Adipose tissue (tissue), 3 donors: Measurements from ENCODE around the gene ORM1. TPM values are rescaled to one million over a fixed set of nuclear protein-coding genes. Genes with fewer than 3 reads are reported as not detected.

Experiments
- H3K27ac ChIP-seq: one replicate; pipeline ENCODE4 v1.5.1; 2013; ENCODE audit warnings: low read depth, low read length
- WGBS, 3 donors: extraction: QIAGEN DNeasy Blood & Tissue Kit; methylation state at CpG; one replicate each; pipeline ENCODE4 v1.1.7; 2013; 5-methylcytosine and 5-hydroxymethylcytosine counted together
- polyA plus RNA-seq, 3 donors: library from polyadenylated mRNA; stranded (reverse); fragments of 200-250 nt; gene quantifications; one replicate each; pipeline ENCODE4 v1.2.3, GENCODE V29; 2013
- donor health status: healthy with polysubstance abuse.
- donor health status: Bipolar disorder and iron deficiency.
- donor health status: healthy.

The ORM1 gene
- polyA plus RNA-seq, 3 donors, result 6.9 to 18.0 TPM; not detected in 1

DNA sequence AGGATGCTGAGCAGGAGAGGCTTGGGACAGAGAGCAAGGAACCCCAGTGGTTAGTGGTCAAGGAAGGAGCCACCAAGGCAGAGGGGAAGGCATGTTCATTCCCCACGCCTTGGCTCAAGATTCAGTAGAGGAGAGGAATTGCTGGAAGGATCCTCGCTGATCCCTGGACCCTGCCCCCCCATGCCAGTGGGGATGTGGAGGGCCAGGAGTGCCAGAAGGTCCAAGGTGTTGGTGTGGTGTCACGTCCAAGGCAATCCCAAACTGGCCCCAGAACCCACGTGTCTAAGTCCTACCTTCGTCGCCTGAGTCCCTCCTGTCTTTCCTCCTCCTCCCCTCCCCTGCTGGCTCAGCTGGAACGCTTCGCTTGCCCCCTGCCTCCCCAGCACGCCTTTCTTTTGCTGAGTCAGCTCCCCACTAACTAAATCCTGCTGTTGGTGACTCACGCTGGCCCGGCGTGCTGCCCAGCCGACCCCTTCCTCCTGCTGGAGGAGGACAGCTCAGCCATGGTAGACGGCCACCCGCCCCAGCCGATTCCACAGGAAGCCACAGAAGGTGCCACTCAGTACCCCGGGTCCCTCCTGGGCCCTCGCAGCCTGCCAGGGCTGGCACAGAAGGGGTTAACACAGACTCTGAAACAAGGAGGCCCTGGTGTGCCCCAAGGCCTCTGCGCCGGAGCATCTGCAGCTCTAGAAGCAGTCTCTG is 37.6 kb upstream of the ORM1 start:
- WGBS, 3 donors, result 42 to 71% (median 51%) methylated on average over 17 to 20 of the region's 20 CpGs
- H3K27ac ChIP-seq, result no peak overlapping the region

- no peak overlapping the region for H3K27ac ChIP-seq
- WGBS, 3 donors, result 89% methylated on average over 10 of the region's 10 CpGs
These were observed 36.7 kb upstream of the ORM1 start for GRCh38 chr9:114286146-114286679.

DNA sequence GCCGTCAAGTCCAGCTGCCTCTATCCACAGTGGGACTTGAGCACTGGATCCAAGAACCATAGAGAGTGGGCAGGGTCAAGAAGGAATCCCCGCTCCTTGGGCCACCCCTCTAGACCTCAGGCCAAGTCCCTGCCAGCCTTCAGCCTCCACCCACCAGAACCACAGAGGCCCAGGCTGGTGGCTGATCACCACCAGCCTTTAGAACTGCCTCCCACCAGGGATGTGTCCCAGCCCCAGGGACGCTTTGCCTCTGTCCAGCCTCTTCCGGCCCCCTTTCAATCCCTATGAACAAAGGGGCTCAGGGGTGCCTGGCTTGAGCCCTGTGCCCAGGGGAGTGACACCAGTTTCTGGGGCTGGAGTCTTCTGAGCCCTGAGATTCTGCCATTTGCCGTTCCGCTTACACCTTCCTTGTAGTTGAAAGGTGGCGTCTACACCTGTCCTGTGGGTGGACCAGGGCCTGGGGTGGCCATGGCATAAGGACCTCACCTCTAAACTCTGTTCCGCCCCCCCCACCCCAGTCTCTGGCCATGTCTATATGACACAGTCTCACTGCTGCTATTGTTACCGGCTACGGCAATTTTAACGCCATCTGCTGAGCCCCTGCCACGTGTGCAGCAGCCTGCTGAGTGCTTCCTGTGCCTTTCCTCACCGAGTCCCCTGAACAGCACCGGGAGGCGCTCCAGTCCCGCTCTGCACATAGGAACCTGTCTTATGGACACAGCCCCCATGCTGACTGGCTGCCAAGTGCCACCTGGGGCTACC is 35.7 kb upstream of the ORM1 start:
- 77 to 86% (median 80%) methylated on average over 16 of the region's 16 CpGs for WGBS, 3 donors
- H3K27ac ChIP-seq, result no peak overlapping the region

DNA sequence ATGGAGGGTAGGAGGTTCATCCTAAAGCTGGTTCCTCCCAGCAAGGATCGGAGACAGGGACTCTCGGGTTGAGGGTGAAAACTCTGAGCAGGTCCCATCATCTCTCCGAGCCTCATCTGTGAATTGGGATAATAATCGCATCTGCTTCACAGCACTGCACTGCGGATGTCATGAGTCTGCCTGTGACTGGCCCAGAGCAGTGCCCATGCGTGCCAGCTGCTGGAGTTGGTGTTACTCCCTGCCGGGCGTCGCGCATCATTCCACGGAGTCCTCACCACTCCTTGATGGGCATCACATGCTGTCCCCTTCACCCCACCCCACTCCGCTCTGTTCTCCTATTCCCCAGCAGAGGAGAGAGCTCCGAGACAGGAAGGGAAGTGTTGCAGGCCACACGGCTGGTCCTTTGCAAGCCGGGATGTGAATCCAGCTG is 35.1 kb upstream of the ORM1 start:
- 80 to 88% (median 82%) methylated on average over 15 of the region's 15 CpGs for WGBS, 3 donors

DNA sequence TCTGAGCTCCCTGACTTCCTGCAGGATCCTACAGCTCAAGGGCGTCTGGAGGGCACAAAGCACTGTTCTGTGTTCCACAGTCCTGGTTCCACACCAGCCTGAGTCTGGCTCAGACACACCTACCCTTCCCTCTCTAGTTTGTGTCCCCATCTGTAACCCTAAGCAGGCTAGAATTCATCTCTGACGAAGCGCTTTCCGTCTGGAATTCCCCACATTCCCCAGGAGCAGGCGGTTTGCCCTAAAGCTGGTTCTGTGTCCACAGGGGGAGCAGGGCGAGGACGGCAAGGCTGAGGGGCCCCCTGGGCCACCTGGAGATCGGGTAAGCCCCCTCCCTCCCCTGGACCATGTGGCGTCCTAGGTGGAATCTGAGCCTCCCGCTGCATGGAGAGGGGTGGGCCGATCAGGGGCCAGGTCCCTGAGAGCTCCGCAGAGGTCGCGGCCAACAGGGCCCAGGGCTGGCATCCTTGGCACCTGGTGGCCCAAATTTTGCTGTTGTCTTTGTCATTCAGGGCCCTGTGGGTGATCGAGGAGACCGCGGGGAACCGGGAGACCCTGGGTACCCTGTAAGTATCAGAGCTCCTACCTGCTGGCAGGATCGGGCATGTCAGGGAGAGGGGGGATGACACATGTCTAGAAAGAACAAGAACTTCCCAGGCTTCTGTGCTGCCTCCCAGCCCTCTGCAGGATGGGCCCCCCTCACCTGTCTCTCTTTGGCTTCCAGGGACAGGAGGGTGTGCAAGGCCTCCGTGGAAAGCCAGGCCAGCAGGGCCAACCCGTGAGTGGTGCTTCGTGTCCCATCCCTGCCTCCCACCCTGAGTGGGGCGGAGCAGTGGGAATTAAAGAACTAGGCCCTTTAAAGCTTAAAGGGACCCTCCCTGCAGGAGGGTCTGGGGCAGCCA is 34.5 kb upstream of the ORM1 start:
- WGBS, 3 donors, result 77 to 81% (median 81%) methylated on average over 22 to 23 of the region's 23 CpGs
- no peak overlapping the region for H3K27ac ChIP-seq

More for the DNA sequence above, 35.1 kb upstream of the ORM1 start:
- no peak overlapping the region for H3K27ac ChIP-seq

GRCh38 chr9:114289106-114289505 is 33.8 kb upstream of the ORM1 start:
- 85 to 90% (median 86%) methylated on average over 13 of the region's 13 CpGs for WGBS, 3 donors
- H3K27ac ChIP-seq, result no peak overlapping the region

DNA sequence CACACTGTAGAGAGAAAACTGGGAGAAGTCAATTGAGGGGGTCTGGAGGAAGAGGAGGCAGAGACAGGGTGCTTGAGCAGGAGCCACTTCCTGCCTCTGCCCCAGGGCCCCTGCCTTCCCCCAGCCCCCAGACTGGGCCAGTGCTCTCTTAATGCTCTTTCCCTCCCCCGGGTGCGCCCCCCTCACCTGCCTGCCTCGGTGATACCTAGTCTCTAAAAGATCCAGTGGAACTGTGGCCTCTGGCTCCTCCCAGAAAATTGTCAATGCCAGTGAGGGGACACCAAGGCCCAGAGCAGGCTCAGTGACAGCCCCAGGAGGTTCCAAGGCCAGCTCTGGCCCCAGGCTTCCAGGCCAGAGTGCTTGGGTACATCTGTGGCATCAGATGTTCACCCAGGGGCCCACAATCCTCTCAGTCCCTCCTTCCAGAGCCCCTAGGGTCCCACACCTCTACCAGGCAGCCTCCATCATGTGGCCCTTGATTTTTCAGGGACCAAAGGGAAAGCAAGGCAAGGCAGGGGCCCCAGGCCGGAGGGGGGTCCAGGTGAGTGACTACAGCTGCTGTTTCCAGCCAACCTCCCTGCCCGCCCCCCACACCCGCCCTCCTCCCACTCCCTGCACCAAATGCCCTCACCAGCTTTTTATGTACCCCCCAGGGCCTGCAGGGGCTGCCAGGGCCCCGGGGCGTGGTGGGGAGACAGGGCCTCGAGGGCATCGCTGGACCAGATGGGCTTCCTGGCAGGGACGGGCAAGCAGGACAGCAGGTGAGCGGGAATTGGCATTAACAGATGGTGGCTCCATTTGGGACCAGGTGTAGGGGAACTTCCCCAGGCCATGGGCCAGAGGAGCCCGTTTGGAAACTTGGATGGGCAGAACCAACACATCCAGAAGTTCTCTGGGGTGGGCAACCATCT is 33.1 kb upstream of the ORM1 start:
- 80 to 87% (median 80%) methylated on average over 13 of the region's 13 CpGs for WGBS, 3 donors
- H3K27ac ChIP-seq, result no peak overlapping the region

GRCh38 chr9:114290561-114290986 is 32.3 kb upstream of the ORM1 start:
- H3K27ac ChIP-seq, result no peak overlapping the region
- 65 to 73% (median 72%) methylated on average over 7 of the region's 7 CpGs for WGBS, 3 donors

- 17 to 20% (median 18%) methylated on average over 12 of the region's 12 CpGs for WGBS, 3 donors
- H3K27ac ChIP-seq, result no peak overlapping the region
These were observed 31.8 kb upstream of the ORM1 start for GRCh38 chr9:114291064-114291474.

GRCh38 chr9:114291886-114292590 is 30.9 kb upstream of the ORM1 start:
- no peak overlapping the region for H3K27ac ChIP-seq
- WGBS, 3 donors, result 86 to 91% (median 89%) methylated on average over 11 of the region's 11 CpGs

DNA sequence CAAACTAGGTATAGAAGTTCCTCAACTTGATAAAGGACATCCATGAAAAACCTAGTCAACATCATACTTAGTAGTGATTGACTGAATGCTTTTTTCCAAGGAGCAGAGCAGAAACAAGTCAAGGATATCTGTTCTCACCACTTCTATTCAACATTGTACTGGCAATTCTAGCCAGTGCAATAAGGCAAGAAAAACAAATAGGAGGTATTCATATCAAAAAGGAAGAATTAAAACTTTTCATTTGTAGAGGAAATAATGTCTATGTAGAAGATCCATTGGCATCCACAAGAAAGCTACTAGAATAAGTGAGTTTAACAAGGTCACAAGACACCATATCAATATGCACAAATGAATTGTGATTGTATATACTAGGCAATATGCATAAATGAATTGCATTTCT is 28.2 kb upstream of the ORM1 start:
- no peak overlapping the region for H3K27ac ChIP-seq

DNA sequence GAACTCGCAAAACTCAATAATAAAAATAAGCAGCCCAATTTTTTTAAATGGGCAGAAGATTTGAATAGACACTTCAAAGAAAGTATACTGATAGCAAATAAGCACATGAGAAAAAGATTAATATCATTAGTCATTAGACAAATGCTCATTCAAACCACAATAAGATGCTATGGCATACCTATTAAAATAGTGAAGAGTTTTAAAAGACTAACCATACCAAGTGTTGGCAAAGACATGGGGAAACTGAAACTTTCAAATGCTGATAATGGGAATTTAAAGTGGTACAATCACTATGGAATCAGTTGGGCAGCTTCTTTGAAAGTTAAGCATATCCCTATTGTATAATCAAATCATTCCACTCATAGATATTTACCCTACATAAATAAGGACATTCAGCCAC is 26.6 kb upstream of the ORM1 start:
- WGBS, 3 donors, result 99 to 100% (median 100%) methylated on average over 1 of the region's 1 CpG
- H3K27ac ChIP-seq, result no peak overlapping the region

- 79 to 87% (median 80%) methylated on average over 15 of the region's 15 CpGs for WGBS, 3 donors
These were observed 23.4 kb upstream of the ORM1 start for GRCh38 chr9:114299286-114300152.

GRCh38 chr9:114300153-114300845 is 22.6 kb upstream of the ORM1 start:
- no peak overlapping the region for H3K27ac ChIP-seq
- 94 to 100% (median 97%) methylated on average over 4 of the region's 4 CpGs for WGBS, 3 donors

More at GRCh38 chr9:114299286-114300152, 23.4 kb upstream of the ORM1 start:
- no peak overlapping the region for H3K27ac ChIP-seq

- no peak overlapping the region for H3K27ac ChIP-seq
- WGBS, 3 donors, result 94 to 96% (median 94%) methylated on average over 29 to 31 of the region's 31 CpGs
These were observed 21.8 kb upstream of the ORM1 start for GRCh38 chr9:114300846-114301797.
